HG02763 (cell line): ENCODE data around the gene PSME4.

Experiments used
- ATAC-seq: cut with Tn5 transposase; IDR thresholded peaks from one replicate; pipeline ENCODE4 v1.9.1; 2021; ENCODE audit warnings: mild to moderate bottlenecking, moderate library complexity; ENCODE audit not compliant: unreplicated experiment

PSME4 gene

GRCh38 chr2:53901192-53901591 lies 69.6 kb downstream of the PSME4 start:
- no peak for ATAC-seq

- no peak for ATAC-seq
These were observed 73.9 kb downstream of the PSME4 start for GRCh38 chr2:53896864-53897263.

DNA sequence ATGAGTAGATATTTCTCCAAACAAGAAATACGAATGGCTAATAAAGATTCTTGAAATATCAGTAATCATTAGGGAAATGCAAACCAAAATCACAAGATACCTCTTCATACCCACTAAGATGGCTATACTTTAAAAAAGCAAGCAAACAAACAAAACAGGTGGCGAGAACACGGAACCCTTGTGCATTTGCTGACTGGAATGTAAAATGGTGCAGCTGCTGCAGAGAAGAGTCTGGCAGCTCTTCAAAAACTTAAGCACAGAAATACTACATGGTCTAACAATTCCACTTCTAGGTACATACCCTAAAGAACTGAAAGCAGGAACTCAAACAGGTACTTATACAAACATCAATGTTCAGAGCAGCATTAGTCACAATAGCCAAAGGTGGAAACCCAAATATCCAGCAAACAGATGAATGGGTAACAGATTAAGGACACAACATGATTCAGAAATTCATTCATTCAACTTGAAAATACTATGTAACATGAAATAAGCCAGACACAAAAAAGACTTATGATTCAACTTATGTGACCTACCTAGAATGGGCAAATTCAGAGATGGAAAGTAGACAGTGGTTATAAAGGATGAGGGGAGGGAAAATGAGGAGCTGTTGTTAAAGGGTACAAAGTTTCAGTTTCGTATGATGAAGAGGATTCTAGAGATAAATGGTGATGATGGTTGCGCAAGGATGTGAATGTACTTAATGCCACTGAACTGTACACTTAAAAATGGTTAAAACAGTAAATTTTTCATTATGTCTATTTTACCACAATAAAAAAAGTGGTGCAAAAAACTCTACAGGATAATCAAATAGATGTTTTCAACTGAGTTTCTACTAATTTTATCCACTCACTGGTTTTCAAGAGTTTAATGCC lies 84.2 kb downstream of the PSME4 start:
- no peak for ATAC-seq

- ATAC-seq = no peak
These were observed 85.9 kb downstream of the PSME4 start for GRCh38 chr2:53884883-53885282.

- ATAC-seq = no peak
These were observed 88.8 kb downstream of the PSME4 start for GRCh38 chr2:53881986-53882385.

DNA sequence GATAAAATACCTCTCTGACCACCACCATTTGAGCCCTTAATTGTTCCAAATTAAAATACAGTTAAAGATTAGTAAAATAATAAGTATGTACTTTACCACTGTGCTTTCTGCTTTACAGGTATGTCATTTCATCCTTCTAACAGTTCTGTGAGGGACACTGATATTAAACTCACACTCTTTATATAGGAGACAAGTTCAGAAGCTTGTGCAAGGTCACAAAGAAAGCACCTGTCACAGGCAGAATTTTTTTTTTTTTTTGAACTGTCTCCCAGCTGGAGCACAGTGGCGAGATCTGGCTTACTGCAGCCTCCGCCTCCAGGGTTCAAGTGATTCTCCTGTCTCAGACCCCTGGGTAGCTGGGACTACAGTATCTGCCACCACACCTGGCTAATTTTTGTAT lies 89.4 kb downstream of the PSME4 start:
- ATAC-seq = no peak

DNA sequence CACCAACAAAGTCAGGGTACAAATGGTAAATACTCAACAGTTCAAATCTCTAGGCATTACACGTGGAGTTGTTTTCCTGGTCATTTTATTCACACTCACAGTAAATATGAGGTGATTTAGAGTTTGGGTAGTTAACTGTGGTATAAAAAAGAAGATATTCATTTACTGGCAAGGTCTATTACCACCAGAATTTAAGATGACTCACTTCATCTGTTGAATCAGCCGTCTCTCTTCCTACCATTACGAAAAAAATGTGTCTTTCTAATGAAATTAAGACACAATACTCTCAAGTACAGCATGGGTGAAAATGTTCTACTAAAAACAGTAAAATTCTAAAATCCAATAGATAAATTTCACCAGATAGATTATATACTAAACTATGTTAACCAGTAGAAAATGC lies 90.0 kb downstream of the PSME4 start:
- ATAC-seq = no peak

- ATAC-seq = no peak
These were observed 93.2 kb downstream of the PSME4 start for GRCh38 chr2:53877556-53877955.

DNA sequence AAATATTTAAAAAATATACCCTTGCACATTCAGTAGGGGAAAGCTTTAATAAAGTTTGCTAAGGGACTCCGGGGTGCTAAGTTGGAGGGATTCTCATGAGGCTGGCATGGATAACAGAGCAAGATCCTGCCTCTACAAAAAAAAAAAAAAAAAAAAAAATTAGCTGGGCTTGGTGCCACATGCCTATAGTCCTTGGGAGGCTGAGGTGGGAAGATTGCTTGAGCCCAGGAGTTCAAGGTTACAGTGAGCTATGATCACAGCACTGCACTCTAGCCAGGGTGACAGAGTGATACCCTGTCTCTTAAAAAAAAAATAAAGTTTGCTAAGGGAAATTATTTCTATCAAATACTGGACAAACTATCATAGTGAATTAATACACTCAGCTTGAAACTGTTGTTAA lies 93.7 kb downstream of the PSME4 start:
- ATAC-seq = no peak

GRCh38 chr2:53874401-53874950 lies 96.3 kb downstream of the PSME4 start:
- ATAC-seq = no peak

- ATAC-seq = no peak
These were observed 103.0 kb downstream of the PSME4 start for GRCh38 chr2:53867773-53868172.

- no peak for ATAC-seq
These were observed 103.6 kb downstream of the PSME4 start for GRCh38 chr2:53867169-53867568.

DNA sequence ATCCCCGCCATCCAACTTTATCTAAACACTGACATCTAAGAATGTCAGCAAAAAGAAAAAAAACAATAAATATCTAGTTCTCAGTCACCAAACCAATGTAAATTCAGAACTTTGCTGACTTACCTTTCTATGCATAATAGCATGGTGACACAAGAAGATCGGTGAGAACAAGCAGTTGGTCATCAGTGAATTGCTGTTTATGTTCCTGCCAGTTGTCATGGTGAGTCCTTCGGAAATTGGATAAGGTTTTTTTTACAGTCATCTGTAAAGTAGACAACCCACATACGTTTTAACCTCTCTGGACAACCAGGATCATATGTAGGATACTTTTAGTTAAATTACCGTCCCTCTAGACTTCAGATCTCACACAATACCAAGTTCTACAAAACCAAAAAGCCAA lies 104.8 kb downstream of the PSME4 start:
- no peak for ATAC-seq

DNA sequence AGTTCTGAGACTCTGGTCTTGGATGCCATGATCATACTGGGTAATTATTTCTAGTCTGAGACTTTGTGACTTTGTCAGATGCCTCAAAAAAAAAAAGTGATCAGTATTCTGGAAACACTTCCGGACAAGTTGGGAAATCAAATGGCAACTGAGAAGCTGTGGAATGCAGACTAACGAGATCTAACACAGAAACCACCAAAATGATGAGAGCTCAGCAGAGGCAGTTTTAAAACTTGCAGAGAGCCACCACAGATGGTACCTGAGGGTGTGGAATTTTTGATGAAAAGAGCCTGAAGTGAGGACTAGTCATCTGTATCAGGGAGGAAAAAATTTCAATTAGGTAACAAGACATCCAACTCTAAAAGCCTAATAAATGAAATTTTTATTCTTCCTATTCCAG lies 105.5 kb downstream of the PSME4 start:
- ATAC-seq = no peak

DNA sequence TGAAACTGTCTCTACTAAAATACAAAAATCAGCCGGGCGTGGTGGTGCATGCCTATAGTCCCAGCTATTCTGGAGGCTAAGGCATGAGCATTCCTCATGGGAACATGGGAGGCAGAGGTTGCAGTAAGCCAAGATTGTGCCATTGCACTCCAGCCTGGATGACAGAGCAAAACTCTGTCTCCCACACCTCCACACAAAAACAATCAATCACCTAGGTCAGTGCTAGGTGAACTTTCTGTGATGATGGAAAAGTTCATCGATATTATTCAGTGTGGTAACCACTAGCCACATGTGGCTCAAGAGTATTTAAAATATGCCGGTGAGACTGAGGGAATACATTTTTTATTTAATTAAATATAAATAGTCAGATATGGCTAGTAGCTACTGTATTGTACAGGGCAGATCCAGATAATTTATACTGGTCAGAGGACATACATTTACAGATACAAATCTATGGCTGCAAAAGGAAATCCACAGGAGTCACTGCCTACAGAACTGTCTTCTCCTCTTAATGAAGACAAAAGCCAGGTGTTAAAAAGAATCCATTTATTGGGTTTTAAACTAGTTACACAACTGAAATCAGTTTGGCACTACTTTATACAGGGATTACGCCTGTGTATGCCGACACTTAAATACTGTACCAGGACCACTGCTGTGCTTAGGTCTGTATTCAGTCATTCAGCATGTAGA lies 107.1 kb downstream of the PSME4 start:
- no peak for ATAC-seq

- no peak for ATAC-seq
These were observed 109.0 kb downstream of the PSME4 start for GRCh38 chr2:53861824-53862223.

DNA sequence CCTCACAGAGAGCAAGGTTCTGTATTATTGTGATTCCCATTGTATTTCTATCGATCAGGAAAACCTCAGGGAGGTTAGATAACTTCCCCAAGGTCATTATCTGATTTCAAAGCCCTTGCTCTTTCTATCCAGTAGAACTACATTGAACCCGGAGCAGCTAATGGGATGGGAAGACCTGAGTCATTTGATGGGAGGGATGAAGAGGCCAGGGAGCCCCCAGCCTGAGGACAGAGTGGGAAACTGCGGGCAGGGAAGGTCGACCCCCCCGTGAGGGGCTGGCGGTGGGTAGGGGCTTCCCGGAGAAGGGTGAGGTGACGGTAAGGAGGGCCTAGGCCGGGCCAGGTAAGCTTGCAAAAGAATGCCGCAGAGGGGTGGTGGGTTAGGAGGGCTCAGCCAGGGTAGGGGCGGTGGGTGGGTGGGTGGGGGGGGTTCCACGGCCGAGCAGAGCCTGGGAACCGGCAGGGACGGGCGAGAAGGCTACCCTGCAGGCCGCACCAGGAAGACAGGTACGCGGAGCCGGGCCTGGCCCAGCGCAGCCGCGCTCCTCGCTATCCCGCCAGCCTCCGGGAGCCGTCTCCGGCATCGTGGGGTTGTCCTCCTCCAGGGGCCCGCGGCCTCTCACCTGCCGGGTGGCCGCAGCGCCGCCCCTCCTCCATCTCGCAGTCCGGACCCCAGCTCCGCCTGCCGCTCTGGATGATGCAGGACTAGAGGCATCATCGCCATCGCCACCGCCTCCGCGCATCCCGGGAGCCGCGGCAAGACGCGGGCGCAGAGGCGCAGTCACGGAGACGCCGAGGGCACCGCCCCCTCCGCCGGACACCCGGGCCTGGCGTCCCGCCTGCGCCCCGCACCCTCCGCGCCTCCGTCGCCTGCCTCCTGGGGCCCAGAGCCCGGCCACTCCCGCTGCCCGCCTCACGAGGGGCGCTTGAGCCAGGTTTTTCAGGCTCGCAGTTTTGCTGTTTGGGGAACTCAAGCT lies 111.3 kb downstream of the PSME4 start, which contains the start of gene GPR75:
Gene GPR75 (minus strand): TSS at position 762 of the 976 bp plus-strand sequence. CDS start 5,211 bp downstream, outside the sequence.
- no peak for ATAC-seq

- no peak for ATAC-seq
These were observed 114.5 kb downstream of the PSME4 start for GRCh38 chr2:53856272-53856671.

DNA sequence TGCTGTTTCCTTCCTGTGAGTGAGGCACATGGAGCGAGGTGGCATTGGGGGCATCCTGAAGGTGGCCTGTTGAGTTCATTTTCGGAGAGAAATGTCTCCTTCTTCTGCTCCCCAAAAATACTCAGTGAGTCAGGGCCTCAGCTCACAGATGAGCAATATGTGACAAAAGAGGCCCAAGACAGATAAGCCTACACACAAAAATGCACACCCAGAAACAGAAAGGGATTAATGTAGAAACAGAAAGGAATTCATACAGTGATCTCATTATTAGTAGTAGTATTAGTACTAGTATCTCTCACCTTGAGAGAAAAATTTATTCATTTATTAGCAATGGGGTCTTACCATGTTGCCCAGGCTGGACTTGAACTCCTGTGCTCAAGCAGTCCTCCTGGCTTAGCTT lies 116.1 kb downstream of the PSME4 start:
- ATAC-seq = no peak

- ATAC-seq = no peak
These were observed 118.3 kb downstream of the PSME4 start for GRCh38 chr2:53852532-53852931.
